Large intestine (tissue), 3 donors: Measurements from ENCODE around the gene SYTL2. TPM values are rescaled to one million over a fixed set of nuclear protein-coding genes. Genes with fewer than 3 reads are reported as not detected.

Source experiments
- DNase-seq, 2 donors: peaks; one replicate each; pipeline versions ENCODE4 v3.0.0 to v3.0.0-alpha.2; 2013
- H3K27ac ChIP-seq: one replicate; pipeline ENCODE4 v1.5.1; 2013; ENCODE audit warnings: low read length
- H3K27me3 ChIP-seq: 2 replicates; pipeline ENCODE4 v1.6.1; 2013; ENCODE audit warnings: low read length; ENCODE audit not compliant: control insufficient read depth, insufficient read depth
- H3K36me3 ChIP-seq: 2 replicates; pipeline ENCODE4 v1.6.1; 2013; ENCODE audit warnings: low read length; ENCODE audit not compliant: control insufficient read depth, insufficient read depth
- H3K4me1 ChIP-seq: one replicate; pipeline ENCODE4 v1.6.1; 2013; ENCODE audit warnings: low read length; ENCODE audit not compliant: control insufficient read depth, insufficient read depth
- H3K4me3 ChIP-seq: one replicate; pipeline ENCODE4 v1.5.1; 2013; ENCODE audit warnings: low read length
- H3K9me3 ChIP-seq: one replicate; pipeline ENCODE4 v1.6.1; 2013; ENCODE audit warnings: mild to moderate bottlenecking, low read depth, low read length, moderate library complexity; ENCODE audit not compliant: control insufficient read depth
- WGBS: methylation state at CpG from one replicate; pipeline ENCODE4 v1.1.5; 2013; ENCODE audit warnings: low lambda C conversion rate; ENCODE audit not compliant: insufficient coverage; 5-methylcytosine and 5-hydroxymethylcytosine counted together
- polyA plus RNA-seq: library from polyadenylated mRNA; unstranded; fragments of 120-200 nt; gene quantifications from one replicate; pipeline ENCODE4 v1.2.1, GENCODE V29; 2013

Gene SYTL2
- polyA plus RNA-seq, 1 donor, result 40.9 TPM

DNA sequence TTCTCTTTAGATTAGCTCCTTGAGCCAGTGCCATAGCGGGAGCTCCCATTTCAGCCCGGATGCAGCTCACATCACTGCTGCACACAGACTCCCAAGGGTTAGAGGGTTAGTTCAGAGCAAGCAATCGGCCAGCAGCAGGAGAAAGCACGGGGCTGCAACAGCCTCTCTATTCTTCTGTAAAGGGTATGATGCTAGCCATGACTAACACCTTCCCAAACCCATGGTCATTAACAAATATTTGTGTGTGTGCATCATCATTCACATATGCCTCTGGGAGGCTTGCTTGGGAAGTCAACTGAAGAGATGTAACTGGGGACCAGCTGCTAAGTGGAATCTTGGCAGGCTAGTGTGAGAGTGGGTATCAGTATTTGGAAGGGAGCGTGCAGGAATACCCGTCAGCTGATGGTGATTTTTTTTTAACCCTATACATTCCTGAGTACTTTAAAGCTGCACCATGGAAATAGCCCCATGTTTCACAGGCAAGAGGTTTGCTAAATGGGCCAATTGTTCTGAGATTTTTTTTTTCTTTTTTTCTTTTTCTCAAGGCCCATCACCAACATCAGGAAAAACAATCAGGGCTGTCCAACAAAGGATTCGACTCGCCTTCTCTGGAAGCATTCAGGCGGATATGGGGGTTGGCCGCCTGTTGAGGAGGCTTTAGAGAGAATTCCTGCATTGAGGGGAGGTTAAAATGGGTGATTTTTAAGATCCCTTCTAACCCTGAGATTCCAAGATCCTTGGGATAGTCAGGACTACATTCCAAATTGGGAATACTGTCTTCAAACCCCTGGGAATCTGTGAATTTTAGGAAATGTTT, 91.7 kb downstream of the SYTL2 start:
- Histone ChIP-seq H3K9me3 (no peaks in the 10 kb centered on the region), H3K27ac (no peak overlapping the region), H3K4me1 (no peaks in the 10 kb centered on the region), H3K4me3 (no peak overlapping the region), H3K36me3 (peaks cover 2% of the 10 kb centered on the region), H3K27me3 (no peaks in the 10 kb centered on the region)
- WGBS, result no CpG with 5 or more reads among the region's 10 CpGs
- DNase-seq, result peak in 1 of 2 donors; percentile 39

DNA sequence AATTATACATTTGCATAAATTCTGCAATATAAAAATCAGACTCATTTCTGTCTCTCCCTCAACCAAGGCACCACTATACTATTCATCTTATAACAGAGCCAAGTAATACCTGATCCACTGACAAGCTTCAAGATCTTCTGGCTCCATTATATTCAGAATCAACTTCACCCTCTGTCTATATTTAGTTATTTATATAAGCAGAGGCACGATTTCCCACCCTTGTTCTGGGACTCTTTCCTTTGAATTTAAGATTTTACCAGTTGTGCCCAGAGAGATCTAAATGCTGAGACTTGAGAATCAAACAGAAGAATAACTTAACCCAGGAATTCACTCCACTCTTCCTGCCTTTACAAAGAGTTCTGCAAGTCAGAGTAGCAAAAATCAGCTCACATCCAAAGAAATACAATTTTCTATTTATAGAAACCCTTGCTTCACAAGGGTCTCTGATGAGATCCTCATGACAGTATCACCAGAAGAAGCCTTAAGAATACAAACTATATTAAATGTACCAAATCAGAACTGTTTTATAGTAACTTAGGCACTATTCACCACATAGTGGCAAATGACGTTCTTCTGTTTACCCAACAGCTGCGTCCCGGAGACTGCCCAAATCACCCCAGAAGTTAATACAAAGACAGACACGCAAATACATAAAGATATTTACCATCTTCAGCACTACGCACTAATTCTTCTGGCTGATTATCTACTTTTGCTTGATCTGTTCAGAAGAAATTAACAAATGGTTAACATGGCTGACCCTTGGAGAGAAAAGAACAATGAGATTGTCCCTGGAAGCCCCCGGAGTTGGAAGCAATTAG, 92.6 kb downstream of the SYTL2 start:
- WGBS, result 50% methylated on average over 2 of the region's 7 CpGs
- Histone ChIP-seq H3K9me3 (no peaks in the 10 kb centered on the region), H3K4me1 (no peaks in the 10 kb centered on the region), H3K27me3 (no peaks in the 10 kb centered on the region), H3K4me3 (no peak overlapping the region), H3K27ac (no peak overlapping the region), H3K36me3 (peaks cover 2% of the 10 kb centered on the region)
- DNase-seq, result no peak

GRCh38 chr11:85717429-85717828, 93.5 kb downstream of the SYTL2 start:
- H3K27ac ChIP-seq, result no peak overlapping the region
- H3K4me3 ChIP-seq, result no peak overlapping the region
- no peaks in the 10 kb centered on the region for H3K9me3 ChIP-seq
- no peaks in the 10 kb centered on the region for H3K27me3 ChIP-seq
- WGBS, result no CpG with 5 or more reads among the region's 2 CpGs
- no peaks in the 10 kb centered on the region for H3K4me1 ChIP-seq
- peaks cover 2% of the 10 kb centered on the region for H3K36me3 ChIP-seq
- DNase-seq, result no peak

DNA sequence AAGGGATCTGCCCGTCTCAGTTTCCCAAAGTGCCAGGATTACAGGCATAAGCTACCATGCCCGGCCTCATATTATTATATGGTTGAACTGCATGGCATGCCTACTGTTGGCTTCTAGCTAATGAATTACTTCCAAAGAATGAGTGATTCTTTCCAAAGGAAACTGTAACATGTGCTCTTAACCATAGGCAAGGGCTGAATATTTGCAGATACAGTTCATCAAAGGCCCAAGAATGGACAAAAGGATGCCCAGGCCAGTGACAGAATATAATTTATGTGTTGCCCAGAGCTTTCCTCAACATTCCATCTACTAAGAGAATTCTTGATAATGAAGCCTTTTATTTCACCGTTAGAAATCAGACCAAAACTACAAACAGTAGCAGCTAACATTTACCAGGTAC, 98.0 kb downstream of the SYTL2 start:
- no CpG with 5 or more reads among the region's 3 CpGs for WGBS
- H3K27me3 ChIP-seq, result no peaks in the 10 kb centered on the region
- no peaks in the 10 kb centered on the region for H3K9me3 ChIP-seq
- H3K36me3 ChIP-seq, result no peaks in the 10 kb centered on the region
- no peaks in the 10 kb centered on the region for H3K4me1 ChIP-seq
- no peak overlapping the region for H3K27ac ChIP-seq
- H3K4me3 ChIP-seq, result no peak overlapping the region
- DNase-seq, result no peak

GRCh38 chr11:85710917-85711316, 100.0 kb downstream of the SYTL2 start:
- DNase-seq, result peak; percentile 52 to 80
- no peaks in the 10 kb centered on the region for H3K36me3 ChIP-seq
- no peak overlapping the region for H3K4me3 ChIP-seq
- no peaks in the 10 kb centered on the region for H3K4me1 ChIP-seq
- no peaks in the 10 kb centered on the region for H3K9me3 ChIP-seq
- no peak overlapping the region for H3K27ac ChIP-seq
- no CpG with 5 or more reads among the region's 5 CpGs for WGBS
- no peaks in the 10 kb centered on the region for H3K27me3 ChIP-seq

DNA sequence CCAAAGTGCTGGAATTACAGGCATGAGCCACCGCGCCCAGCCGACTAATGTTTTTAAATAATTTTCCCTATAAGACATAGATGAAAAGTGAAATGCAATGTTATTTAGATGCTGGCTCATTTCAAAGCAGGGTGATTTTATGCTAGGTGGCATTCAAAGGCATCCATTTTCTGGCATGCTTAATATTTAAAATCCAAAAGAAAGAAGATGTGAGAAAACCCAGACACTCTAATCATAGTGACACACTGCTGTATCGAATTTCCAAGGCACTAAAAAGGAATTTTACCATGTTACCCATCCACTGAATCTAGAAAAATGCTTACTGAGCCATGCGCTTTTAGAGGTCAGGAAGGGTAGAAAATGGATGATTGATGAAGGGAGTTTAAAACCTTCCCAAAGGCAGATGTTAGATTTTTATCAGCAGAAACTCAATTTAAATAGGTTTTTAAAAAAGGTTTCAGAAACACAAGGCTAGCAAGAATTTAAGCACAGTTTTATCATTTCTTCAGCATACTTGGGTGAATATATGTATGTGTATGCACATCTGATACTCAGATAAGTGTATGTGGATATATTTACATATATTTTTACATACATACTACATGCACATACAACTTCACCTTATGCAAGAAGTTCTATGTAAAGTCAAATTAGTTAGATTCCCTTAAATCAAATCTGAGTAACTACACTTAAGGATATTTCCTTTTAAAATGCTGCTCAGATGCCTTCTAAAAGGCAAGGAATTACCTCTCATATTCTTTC, 100.8 kb downstream of the SYTL2 start:
- DNase-seq, result no peak
- WGBS, result 90% methylated on average over 2 of the region's 5 CpGs
- H3K36me3 ChIP-seq, result no peaks in the 10 kb centered on the region

DNA sequence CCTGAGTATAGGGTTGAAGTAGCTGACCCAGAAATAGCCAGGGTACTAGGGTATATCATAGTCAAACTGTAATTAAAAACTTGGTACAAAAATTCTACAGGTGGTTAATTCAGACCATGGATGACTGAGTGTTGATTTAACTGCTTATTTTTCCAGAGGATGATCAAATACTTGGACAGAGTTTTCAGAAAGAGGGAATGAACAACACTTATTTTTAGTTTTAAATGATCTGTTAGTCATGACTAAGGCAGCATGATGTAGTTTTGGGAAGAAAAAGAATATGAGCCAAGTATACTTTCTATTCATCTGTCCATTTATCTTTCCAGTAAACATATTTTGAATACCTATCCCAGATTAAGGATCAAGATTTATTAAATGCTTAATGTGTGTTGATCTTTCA, 105.1 kb downstream of the SYTL2 start:
- Histone ChIP-seq H3K27ac (no peak overlapping the region), H3K36me3 (no peaks in the 10 kb centered on the region), H3K4me1 (no peaks in the 10 kb centered on the region), H3K9me3 (no peaks in the 10 kb centered on the region), H3K27me3 (no peaks in the 10 kb centered on the region), H3K4me3 (no peak overlapping the region)
- no peak for DNase-seq

More for the DNA sequence above, 100.8 kb downstream of the SYTL2 start:
- Histone ChIP-seq H3K4me3 (no peak overlapping the region), H3K4me1 (no peaks in the 10 kb centered on the region), H3K27ac (no peak overlapping the region), H3K27me3 (no peaks in the 10 kb centered on the region), H3K9me3 (no peaks in the 10 kb centered on the region)

- H3K4me1 ChIP-seq, result no peaks in the 10 kb centered on the region
- no peaks in the 10 kb centered on the region for H3K36me3 ChIP-seq
- no peaks in the 10 kb centered on the region for H3K27me3 ChIP-seq
- no peaks in the 10 kb centered on the region for H3K9me3 ChIP-seq
- DNase-seq, result no peak
- WGBS, result 94% methylated on average over 3 of the region's 3 CpGs
- H3K4me3 ChIP-seq, result no peak overlapping the region
- no peak overlapping the region for H3K27ac ChIP-seq
Measured at GRCh38 chr11:85704967-85705366, 106.0 kb downstream of the SYTL2 start.

DNA sequence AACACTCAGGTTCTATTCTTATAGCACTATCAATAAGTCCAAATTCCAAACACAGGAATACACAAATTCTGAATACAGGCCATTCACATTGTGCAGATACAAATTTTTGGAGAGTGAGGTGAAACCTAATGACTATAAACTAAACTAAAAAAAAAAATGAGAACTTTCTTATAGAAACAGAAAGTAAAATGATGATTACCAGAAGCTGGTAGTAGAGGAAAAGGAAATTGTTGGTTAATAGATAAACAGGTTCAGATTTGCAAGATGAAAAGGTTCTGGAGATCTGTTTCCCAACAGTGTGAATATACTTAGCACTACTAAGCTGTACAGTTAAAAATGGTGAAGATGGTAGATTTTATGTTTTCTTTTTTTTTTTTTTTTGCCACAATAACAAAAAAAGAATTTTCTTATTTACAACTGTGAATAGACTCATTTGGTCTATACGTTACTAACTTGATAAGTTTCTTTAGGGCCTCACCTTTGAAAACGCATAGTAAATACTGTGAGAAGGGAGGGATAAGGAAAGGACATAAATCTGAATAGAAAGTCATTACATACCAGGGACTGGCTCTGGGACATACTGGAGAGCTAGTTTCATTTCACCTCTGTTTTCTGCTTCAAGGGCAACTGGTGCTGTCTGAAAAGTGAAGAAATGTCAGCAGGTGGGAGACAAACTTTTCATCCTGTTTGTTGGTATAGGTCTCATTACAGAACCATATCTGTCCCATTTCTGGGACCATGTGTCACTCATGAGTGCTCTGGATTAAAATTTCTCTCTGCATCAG, 110.8 kb downstream of the SYTL2 start:
- Histone ChIP-seq H3K4me3 (no peak overlapping the region), H3K27me3 (no peaks in the 10 kb centered on the region), H3K36me3 (no peaks in the 10 kb centered on the region), H3K4me1 (no peaks in the 10 kb centered on the region), H3K9me3 (no peaks in the 10 kb centered on the region), H3K27ac (no peak overlapping the region)
- no CpG with 5 or more reads among the region's 2 CpGs for WGBS
- peak in 1 of 2 donors; percentile 47 for DNase-seq

GRCh38 chr11:85698195-85698594, 112.7 kb downstream of the SYTL2 start:
- Histone ChIP-seq H3K27ac (no peak overlapping the region), H3K36me3 (no peaks in the 10 kb centered on the region), H3K4me3 (no peak overlapping the region), H3K27me3 (no peaks in the 10 kb centered on the region), H3K9me3 (no peaks in the 10 kb centered on the region), H3K4me1 (no peaks in the 10 kb centered on the region)
- 100% methylated on average over 1 of the region's 1 CpG for WGBS
- no peak for DNase-seq
